Testis (tissue), 3 donors: Measurements from ENCODE around the gene TSTD2. TPM values are rescaled to one million over a fixed set of nuclear protein-coding genes. Genes with fewer than 3 reads are reported as not detected.

Source experiments
- DNase-seq: peaks from one replicate; pipeline ENCODE4 v3.0.0-alpha.2; 2019
- H3K27ac ChIP-seq, 2 donors: fragments of 200-600 bp; sonication (generic); one replicate each; pipeline ENCODE4 v1.5.1; 2019
- H3K27me3 ChIP-seq: fragments of 200-600 bp; sonication (generic); one replicate; pipeline ENCODE4 v1.5.1; 2019
- H3K36me3 ChIP-seq: fragments of 200-600 bp; sonication (generic); one replicate; pipeline ENCODE4 v1.5.1; 2017; ENCODE audit warnings: low read depth; ENCODE audit errors: missing control alignments
- H3K4me1 ChIP-seq: fragments of 200-600 bp; sonication (generic); one replicate; pipeline ENCODE4 v1.5.1; 2019
- H3K4me3 ChIP-seq, 2 donors: fragments of 200-600 bp; sonication (generic); one replicate each; pipeline ENCODE4 v1.5.1; 2017 to 2019
- H3K9me3 ChIP-seq: fragments of 200-600 bp; sonication (generic); one replicate; pipeline ENCODE4 v1.5.1; 2017
- CTCF ChIP-seq, 3 experiments: fragments of 450-650 bp in 2 of 3; fragments of 200-600 bp in 1 of 3; sonication (generic) in 1 of 3; IDR thresholded peaks; one replicate each; pipeline ENCODE4 v1.5.1; 2016 to 2019; ENCODE audit warnings: antibody characterized with exemption in 3 of 3, mild to moderate bottlenecking in 2 of 3, moderate library complexity in 1 of 3
- POLR2A ChIP-seq: fragments of 450-650 bp; IDR thresholded peaks from one replicate; pipeline ENCODE4 v1.6.1; 2017; ENCODE audit warnings: antibody characterized with exemption, mild to moderate bottlenecking, moderate library complexity
- WGBS, 2 donors: methylation state at CpG; one replicate each; pipeline ENCODE4 v1.1.5; 2018; 5-methylcytosine and 5-hydroxymethylcytosine counted together
- intact Hi-C: fragments of 100-400 bp; cut with DNase I; formaldehyde crosslinking; loops from one replicate; pipeline ENCODE4 v1.15.1; 2023; ENCODE audit warnings: low total_unique reads
- polyA plus RNA-seq: library from polyadenylated mRNA; stranded (reverse); fragments of 350-450 nt; fragmentation: Illumina TruSeq; extraction: RNeasy Lipid Tissue Mini Kit (QIAGEN cat#74804); gene quantifications from one replicate; pipeline ENCODE4 v1.2.3, GENCODE V29; 2014; ENCODE audit warnings: low read depth, low replicate concordance; ENCODE audit not compliant: insufficient read depth
- total RNA-seq, 2 donors: library from RNA; depleted of rRNA; stranded (reverse); fragments of >200 nt; gene quantifications; one replicate each; pipeline ENCODE4 v1.2.3, GENCODE V29; 2016

The TSTD2 gene
- total and polyA plus RNA-seq, 3 donors from 2014 or later, result 20.0 to 35.6 (median 31.8) TPM

- peak; percentile 62 for DNase-seq
- TF ChIP-seq POLR2A (no peak), CTCF (IDR thresholded peaks at IDR 0.05) (no peak)
- H3K27me3 ChIP-seq, result no peaks in the 10 kb centered on the region
- no peaks in the 10 kb centered on the region for H3K9me3 ChIP-seq
- H3K36me3 ChIP-seq, result no peaks in the 10 kb centered on the region
- 59 to 73% methylated on average over 11 to 15 of the region's 15 CpGs for WGBS, 2 donors
- H3K4me1 ChIP-seq, result peaks cover 41% of the 10 kb centered on the region
- H3K4me3 ChIP-seq, result no peak overlapping the region
- intact Hi-C loops, result loop anchor here (10.0 kb wide), 1 partner anchor 52 kb away; the partner anchor contains the start of gene TMOD1
- peak overlapping the region; percentile 95 to 96 for H3K27ac ChIP-seq
Measured at GRCh38 chr9:97556721-97557605, 76.2 kb downstream of the TSTD2 start.

GRCh38 chr9:97556036-97556720 lies 77.0 kb downstream of the TSTD2 start:
- DNase-seq, result no peak
- WGBS, 2 donors, result 87 to 94% methylated on average over 9 to 10 of the region's 10 CpGs
- no peaks in the 10 kb centered on the region for H3K36me3 ChIP-seq
- peaks cover 38% of the 10 kb centered on the region for H3K4me1 ChIP-seq
- peak overlapping the region; percentile 95 to 96 for H3K27ac ChIP-seq
- TF ChIP-seq CTCF (IDR thresholded peaks at IDR 0.05) (no peak), POLR2A (no peak)
- H3K4me3 ChIP-seq, result no peak overlapping the region
- no peaks in the 10 kb centered on the region for H3K27me3 ChIP-seq
- intact Hi-C loops, result loop anchor here (10.0 kb wide), 1 partner anchor 51 kb away; the partner anchor contains the start of gene TMOD1
- H3K9me3 ChIP-seq, result no peaks in the 10 kb centered on the region

- WGBS, 2 donors, result 30% methylated on average over 15 of the region's 15 CpGs
- TF ChIP-seq CTCF (IDR thresholded peaks at IDR 0.05), result no peak
- peak; percentile 41 for TF ChIP-seq POLR2A
- H3K4me3 ChIP-seq, result no peak overlapping the region
- peak overlapping the region; percentile 55 to 96 for H3K27ac ChIP-seq
- intact Hi-C loops, result loop anchor here (10.0 kb wide), 1 partner anchor 50 kb away; the partner anchor contains the start of gene TMOD1
- no peaks in the 10 kb centered on the region for H3K27me3 ChIP-seq
- H3K9me3 ChIP-seq, result no peaks in the 10 kb centered on the region
- peak; percentile 83 for DNase-seq
- no peaks in the 10 kb centered on the region for H3K36me3 ChIP-seq
- peaks cover 37% of the 10 kb centered on the region for H3K4me1 ChIP-seq
Measured at GRCh38 chr9:97555164-97555563, 78.0 kb downstream of the TSTD2 start.

GRCh38 chr9:97554566-97555075 lies 78.5 kb downstream of the TSTD2 start:
- no peak overlapping the region for H3K4me3 ChIP-seq
- TF ChIP-seq CTCF (IDR thresholded peaks at IDR 0.05), result no peak
- no peak for TF ChIP-seq POLR2A
- H3K27ac ChIP-seq, result peak overlapping the region; percentile 55 to 96
- peaks cover 37% of the 10 kb centered on the region for H3K4me1 ChIP-seq
- no peaks in the 10 kb centered on the region for H3K27me3 ChIP-seq
- no peaks in the 10 kb centered on the region for H3K9me3 ChIP-seq
- no peaks in the 10 kb centered on the region for H3K36me3 ChIP-seq
- intact Hi-C loops, result loop anchor here (10.0 kb wide), 1 partner anchor 50 kb away; the partner anchor contains the start of gene TMOD1
- 81 to 85% methylated on average over 6 of the region's 6 CpGs for WGBS, 2 donors
- no peak for DNase-seq
